GM03348 (cell line): ENCODE measurements around the gene PEX6.
"Not testable (repeated sequence)": the region's sequence is repeated elsewhere in the genome, so short reads cannot be mapped to it uniquely, and the experiment has no call there.

Experiments used
- DNase-seq: peaks from one replicate; pipeline ENCODE4 v3.0.0; 2012; ENCODE audit warnings: low spot score

PEX6 gene

GRCh38 chr6:42978839-42979522 lies at the start of gene PEX6:
Gene PEX6, minus strand, starts transcription at chr6:42979181. Its CDS starts 31 bp downstream, at chr6:42979150.
- peak; percentile 95 for DNase-seq

- no peak for DNase-seq
Observed at GRCh38 chr6:43026365-43026764, 47.4 kb upstream of the PEX6 start.

GRCh38 chr6:43024436-43024835 lies 45.5 kb upstream of the PEX6 start:
- DNase-seq: no peak

- peak; percentile 92 for DNase-seq
Observed at GRCh38 chr6:43021270-43022047, 42.5 kb upstream of the PEX6 start, which contains the start of gene RRP36. Gene RRP36, plus strand, starts transcription at chr6:43021623. Its CDS starts 32 bp downstream, at chr6:43021655.

GRCh38 chr6:43020847-43021246 lies 41.9 kb upstream of the PEX6 start:
- peak; percentile 24 for DNase-seq

- DNase-seq: no peak
Observed at GRCh38 chr6:43020052-43020705, 41.2 kb upstream of the PEX6 start.

GRCh38 chr6:43019152-43019551 lies 40.2 kb upstream of the PEX6 start:
- no peak for DNase-seq

GRCh38 chr6:43016943-43017334 lies 38.0 kb upstream of the PEX6 start:
- no peak for DNase-seq

- DNase-seq: no peak
Observed at GRCh38 chr6:43016176-43016942, 37.4 kb upstream of the PEX6 start.

GRCh38 chr6:43014434-43014909 lies 35.5 kb upstream of the PEX6 start:
- peak; percentile 62 for DNase-seq

- peak; percentile 99 for DNase-seq
Observed at GRCh38 chr6:43013843-43014433, 35.0 kb upstream of the PEX6 start, which contains the start of the genes KLHDC3 and MEA1. Gene KLHDC3, plus strand, starts transcription at chr6:43014249. Its CDS starts 2,944 bp downstream, at chr6:43017193. Gene MEA1, minus strand, starts transcription at chr6:43013946. Its CDS starts 133 bp downstream, at chr6:43013813.

GRCh38 chr6:43013097-43013842 lies 34.3 kb upstream of the PEX6 start:
- DNase-seq: no peak

GRCh38 chr6:43012364-43012763 lies 33.4 kb upstream of the PEX6 start:
- no peak for DNase-seq

GRCh38 chr6:43011207-43011606 lies 32.2 kb upstream of the PEX6 start:
- no peak for DNase-seq

- peak; percentile 33 for DNase-seq
Observed at GRCh38 chr6:43009124-43009523, 30.1 kb upstream of the PEX6 start.

GRCh38 chr6:43007126-43007525 lies 28.1 kb upstream of the PEX6 start:
- DNase-seq: no peak

- DNase-seq: no peak
Observed at GRCh38 chr6:43006251-43006650, 27.3 kb upstream of the PEX6 start.

GRCh38 chr6:43005844-43006243 lies 26.9 kb upstream of the PEX6 start:
- DNase-seq: no peak

GRCh38 chr6:43001843-43002242 lies 22.9 kb upstream of the PEX6 start:
- DNase-seq: no peak

- not testable (repeated sequence) for DNase-seq
Observed at GRCh38 chr6:42998205-42998604, 19.2 kb upstream of the PEX6 start.

- DNase-seq: no peak
Observed at GRCh38 chr6:42996513-42996912, 17.5 kb upstream of the PEX6 start.
